Endothelial cell of umbilical vein (primary cell): ENCODE measurements around the gene MITF. TPM values are rescaled to one million over a fixed set of nuclear protein-coding genes. Genes with fewer than 3 reads are reported as not detected.

Experiments used
- BruUV-seq: library from RNA; stranded (reverse); fragments of 400-500 nt; replicated peaks from 2 replicates; lab custom pipeline; 2021; lab: Mats Ljungman, UMichigan
- CTCF ChIA-PET: fragments of 300-600, 350-600 bp; sonication (Branson Sonifier 250); formaldehyde crosslinking; loops from one replicate; lab custom pipeline; 2021; ENCODE audit warnings: antibody characterized with exemption, inconsistent platforms; lab: Charles Lee
- POLR2A ChIA-PET: fragments of 300-600, 350-600 bp; sonication (Branson Sonifier 250); formaldehyde crosslinking; loops from one replicate; lab custom pipeline; 2021; ENCODE audit warnings: antibody characterized with exemption, inconsistent platforms; lab: Charles Lee
- DNase-seq: peaks from one replicate; pipeline ENCODE4 v3.0.0-alpha.2; 2011; ENCODE audit warnings: low read depth, low spot score
- FAIRE-seq: peaks from 2 replicates; lab custom pipeline; 2011; peaks lifted over from hg19 to GRCh38; lab: Jason Lieb, UNC
- H2AFZ ChIP-seq: 2 replicates; pipeline ENCODE4 v1.6.0; 2012; ENCODE audit warnings: low read depth, low read length, control low read depth, inconsistent platforms
- H3K27ac ChIP-seq: 2 replicates; pipeline ENCODE4 v1.5.1; 2011; ENCODE audit warnings: low read depth, mild to moderate bottlenecking, control low read depth, low read length, moderate library complexity; ENCODE audit not compliant: insufficient read depth
- H3K27me3 ChIP-seq, 2 experiments: 2 replicates each; pipeline versions ENCODE4 v1.6.0 to v1.6.1; 2011; ENCODE audit warnings: low read length in 2 of 2, mixed read lengths in 1 of 2; ENCODE audit not compliant: control insufficient read depth in 2 of 2, insufficient read depth in 2 of 2
- H3K36me3 ChIP-seq, 2 experiments: 2 replicates in 1 of 2; 3 replicates in 1 of 2; pipeline ENCODE4 v1.5.1; 2011; ENCODE audit warnings: low read length in 2 of 2, mild to moderate bottlenecking in 1 of 2, moderate library complexity in 1 of 2; ENCODE audit not compliant: control insufficient read depth in 2 of 2, insufficient read depth in 2 of 2; ENCODE audit errors: extremely low read depth in 1 of 2
- H3K4me1 ChIP-seq: 3 replicates; pipeline ENCODE4 v1.5.1; 2011; ENCODE audit warnings: mild to moderate bottlenecking, low read length; ENCODE audit not compliant: control insufficient read depth, insufficient read depth; ENCODE audit errors: extremely low read depth
- H3K4me2 ChIP-seq: 2 replicates; pipeline ENCODE4 v1.6.1; 2011; ENCODE audit warnings: low read length, control low read depth, mixed read lengths; ENCODE audit not compliant: insufficient read depth
- H3K4me3 ChIP-seq, 3 experiments: fragments of 200-600 bp in 1 of 3; sonication (generic), shearing (Covaris generic) in 1 of 3; replicated peaks in 1 of 3; 2 replicates each; pipeline ENCODE4 v1.5.1; 2011 to 2016; ENCODE audit warnings: control low read depth in 3 of 3, low read length in 3 of 3, mild to moderate bottlenecking in 2 of 3, inconsistent platforms in 1 of 3, low read depth in 1 of 3, moderate library complexity in 1 of 3; ENCODE audit not compliant: insufficient read depth in 1 of 3
- H3K79me2 ChIP-seq: 2 replicates; pipeline ENCODE4 v1.6.0; 2012; ENCODE audit warnings: low read length, inconsistent platforms; ENCODE audit not compliant: control insufficient read depth, insufficient read depth
- H3K9ac ChIP-seq: replicated peaks from 2 replicates; pipeline ENCODE3; 2011; ENCODE audit warnings: low read length, control low read depth; ENCODE audit not compliant: insufficient read depth; ENCODE audit errors: extremely low read depth
- H3K9me1 ChIP-seq: replicated peaks from 3 replicates; pipeline ENCODE4 v1.6.0; 2011; ENCODE audit warnings: mild to moderate bottlenecking, low read length; ENCODE audit not compliant: control insufficient read depth, insufficient read depth; ENCODE audit errors: extremely low read depth
- H3K9me3 ChIP-seq: replicated peaks from 2 replicates; pipeline ENCODE4 v1.5.1; 2012; ENCODE audit warnings: low read length, inconsistent platforms; ENCODE audit not compliant: control insufficient read depth, insufficient read depth
- H4K20me1 ChIP-seq: replicated peaks from 2 replicates; pipeline ENCODE3; 2011; ENCODE audit warnings: mild to moderate bottlenecking, low read length; ENCODE audit not compliant: control insufficient read depth, insufficient read depth; ENCODE audit errors: extremely low read depth
- EZH2 ChIP-seq: IDR thresholded peaks from 2 replicates; pipeline ENCODE4 v1.6.1; 2012; ENCODE audit warnings: borderline replicate concordance, low read depth, mild to moderate bottlenecking, moderate library complexity, low read length, inconsistent platforms; ENCODE audit not compliant: severe bottlenecking
- FOS ChIP-seq: IDR thresholded peaks from 2 replicates; pipeline ENCODE4 v1.6.1; 2011; ENCODE audit warnings: mild to moderate bottlenecking, low read length, moderate library complexity, borderline replicate concordance; ENCODE audit not compliant: insufficient read depth
- GATA2 ChIP-seq: IDR thresholded peaks from 2 replicates; pipeline ENCODE4 v1.7.0; 2011; ENCODE audit warnings: low read depth, mild to moderate bottlenecking, moderate library complexity, mixed read lengths, low read length; ENCODE audit not compliant: insufficient read length, insufficient read depth
- JUN ChIP-seq: IDR thresholded peaks from 2 replicates; pipeline ENCODE4 v1.6.1; 2011; ENCODE audit warnings: borderline replicate concordance, low read depth; ENCODE audit not compliant: insufficient read length, insufficient read depth
- POLR2AphosphoS5 ChIP-seq: IDR thresholded peaks from 2 replicates; pipeline ENCODE4 v1.6.1; 2012; ENCODE audit warnings: low read depth, mild to moderate bottlenecking, control low read depth, low read length, moderate library complexity; ENCODE audit not compliant: insufficient read depth
- dilution Hi-C: fragments of 300-500 bp; cut with MboI; formaldehyde crosslinking; loops from one replicate; pipeline ENCODE4 v1.15.0; 2019; ENCODE audit warnings: low sequenced_read_pairs; ENCODE audit not compliant: extremely low pct_ligation_motif_present
- intact Hi-C: fragments of 100-400 bp; cut with micrococcal nuclease; formaldehyde crosslinking; loops from one replicate; pipeline ENCODE4 v1.10.0; 2022
- polyA plus RNA-seq, 4 experiments: library from polyadenylated mRNA; depleted of rRNA in 3 of 4; stranded (reverse) in 3 of 4; unstranded in 1 of 4; fragments of >200 nt; gene quantifications; 2 replicates each; pipeline versions ENCODE4 v1.2.1 to v1.2.3, GENCODE V29; 2011 to 2012; ENCODE audit warnings: missing spikeins in 1 of 4
- total RNA-seq: library from RNA; stranded (reverse); gene quantifications from 2 replicates; pipeline ENCODE4 v1.2.3, GENCODE V29; 2021
- TF ChIP-seq, protein P1 (sequence below), 2 donors: IDR thresholded peaks; 1 replicate in 1 of 2; 2 replicates in 1 of 2; pipeline ENCODE4 v1.5.1; 2011; ENCODE audit warnings: low read length in 2 of 2, mild to moderate bottlenecking in 2 of 2, moderate library complexity in 2 of 2, control low read depth in 1 of 2, inconsistent platforms in 1 of 2, low read depth in 1 of 2; ENCODE audit not compliant: insufficient read depth in 1 of 2; ENCODE audit errors: extremely low read depth in 1 of 2
- TF ChIP-seq, protein P2 (sequence below): IDR thresholded peaks from 2 replicates; pipeline ENCODE4 v1.6.1; 2011; ENCODE audit not compliant: insufficient read depth, insufficient read length

MITF gene
- total and polyA plus RNA-seq, 2 donors (not counting 3 experiments of a cell fraction or from before 2014, with no cell fraction given), result 1.6 to 2.5 TPM

DNA sequence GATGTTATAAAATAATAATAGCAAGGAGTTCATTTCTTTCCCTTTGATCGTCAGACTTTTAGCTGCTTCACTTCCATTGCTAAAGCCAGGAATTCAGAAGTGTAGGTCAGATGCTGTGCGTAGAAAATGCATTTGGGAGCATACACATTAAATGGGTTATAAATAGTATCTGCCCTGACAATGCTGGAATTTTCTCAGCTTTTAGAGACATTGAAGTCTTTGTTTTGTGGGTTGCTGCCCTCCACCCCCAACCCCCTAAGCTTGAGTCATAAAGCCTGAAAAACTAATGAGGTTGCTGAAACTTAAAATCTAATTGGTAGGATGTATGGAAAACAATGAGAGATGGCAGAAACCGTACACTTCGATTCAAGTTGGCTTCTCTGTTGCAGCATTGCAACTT is 81.9 kb downstream of the MITF start:
- no peaks in the 10 kb centered on the region for H3K4me1 ChIP-seq
- no peaks in the 10 kb centered on the region for H3K9me3 ChIP-seq
- POLR2A ChIA-PET, result no interaction called here
- H3K4me3 ChIP-seq, result no peak overlapping the region
- no peak overlapping the region for H3K27ac ChIP-seq
- CTCF ChIA-PET, result no interaction called here
- H3K4me2 ChIP-seq, result no peak overlapping the region
- TF ChIP-seq JUN, result no peak
- no peak for TF ChIP-seq EZH2
- TF ChIP-seq, protein P1, sequence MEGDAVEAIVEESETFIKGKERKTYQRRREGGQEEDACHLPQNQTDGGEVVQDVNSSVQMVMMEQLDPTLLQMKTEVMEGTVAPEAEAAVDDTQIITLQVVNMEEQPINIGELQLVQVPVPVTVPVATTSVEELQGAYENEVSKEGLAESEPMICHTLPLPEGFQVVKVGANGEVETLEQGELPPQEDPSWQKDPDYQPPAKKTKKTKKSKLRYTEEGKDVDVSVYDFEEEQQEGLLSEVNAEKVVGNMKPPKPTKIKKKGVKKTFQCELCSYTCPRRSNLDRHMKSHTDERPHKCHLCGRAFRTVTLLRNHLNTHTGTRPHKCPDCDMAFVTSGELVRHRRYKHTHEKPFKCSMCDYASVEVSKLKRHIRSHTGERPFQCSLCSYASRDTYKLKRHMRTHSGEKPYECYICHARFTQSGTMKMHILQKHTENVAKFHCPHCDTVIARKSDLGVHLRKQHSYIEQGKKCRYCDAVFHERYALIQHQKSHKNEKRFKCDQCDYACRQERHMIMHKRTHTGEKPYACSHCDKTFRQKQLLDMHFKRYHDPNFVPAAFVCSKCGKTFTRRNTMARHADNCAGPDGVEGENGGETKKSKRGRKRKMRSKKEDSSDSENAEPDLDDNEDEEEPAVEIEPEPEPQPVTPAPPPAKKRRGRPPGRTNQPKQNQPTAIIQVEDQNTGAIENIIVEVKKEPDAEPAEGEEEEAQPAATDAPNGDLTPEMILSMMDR (IDR thresholded peaks at IDR 0.05; ENCODE audit: extremely low read depth in 1 of 2, insufficient read depth in 1 of 2, low read depth in 1 of 2, low read length in 2 of 2), result no peak
- dilution Hi-C loops, result no loop called here
- no peak overlapping the region for H3K9ac ChIP-seq
- no peaks in the 10 kb centered on the region for H3K27me3 ChIP-seq
- no peaks in the 10 kb centered on the region for H3K36me3 ChIP-seq
- no peak overlapping the region for H2AFZ ChIP-seq
- intact Hi-C loops, result no loop called here
- H3K9me1 ChIP-seq, result no peaks in the 10 kb centered on the region
- H3K79me2 ChIP-seq, result no peaks in the 10 kb centered on the region
- FAIRE-seq (no peak), DNase-seq (no peak)
- no TSS peak for BruUV-seq
- H4K20me1 ChIP-seq, result no peaks in the 10 kb centered on the region

DNA sequence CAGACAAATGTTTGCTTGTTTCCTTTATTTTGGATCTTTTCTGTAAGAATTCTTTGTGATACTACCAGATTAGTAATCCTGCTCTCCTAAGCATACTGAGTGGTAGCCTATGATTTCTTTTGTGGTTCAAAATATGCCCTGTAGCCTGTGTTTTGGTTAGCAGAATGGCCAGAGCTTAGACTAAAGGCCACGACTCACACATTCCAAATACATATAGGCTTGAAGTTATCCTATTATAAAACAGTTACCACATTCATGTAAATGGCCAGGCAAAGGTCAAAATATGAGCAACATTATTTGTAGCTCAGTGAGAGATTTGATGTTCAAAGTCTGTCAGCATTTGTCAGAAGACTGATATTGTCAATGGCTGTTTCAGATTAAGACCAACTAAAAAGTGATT is 84.5 kb downstream of the MITF start:
- BruUV-seq, result no TSS peak
- FAIRE-seq (no peak), DNase-seq (no peak)
- H3K27ac ChIP-seq, result no peak overlapping the region
- no peaks in the 10 kb centered on the region for H3K27me3 ChIP-seq
- H2AFZ ChIP-seq, result no peak overlapping the region
- CTCF ChIA-PET, result interaction anchor here (1.0 kb wide), 1 partner anchor 133 kb away, joined by 5 read pairs; no protein-coding TSS in a partner anchor
- H3K9me1 ChIP-seq, result no peaks in the 10 kb centered on the region
- H3K9ac ChIP-seq, result no peak overlapping the region
- H3K4me3 ChIP-seq, result no peak overlapping the region
- no peaks in the 10 kb centered on the region for H3K9me3 ChIP-seq
- no peak overlapping the region for H3K4me2 ChIP-seq
- intact Hi-C loops, result no loop called here
- no peaks in the 10 kb centered on the region for H3K4me1 ChIP-seq
- TF ChIP-seq GATA2 (no peak), EZH2 (no peak), POLR2AphosphoS5 (no peak), JUN (no peak), FOS (no peak)
- TF ChIP-seq, protein P1 (IDR thresholded peaks at IDR 0.05; ENCODE audit: extremely low read depth in 1 of 2, insufficient read depth in 1 of 2, low read depth in 1 of 2, low read length in 2 of 2), result no peak
- TF ChIP-seq, protein P2, sequence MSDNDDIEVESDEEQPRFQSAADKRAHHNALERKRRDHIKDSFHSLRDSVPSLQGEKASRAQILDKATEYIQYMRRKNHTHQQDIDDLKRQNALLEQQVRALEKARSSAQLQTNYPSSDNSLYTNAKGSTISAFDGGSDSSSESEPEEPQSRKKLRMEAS, result no peak
- POLR2A ChIA-PET, result no interaction called here
- no peaks in the 10 kb centered on the region for H3K36me3 ChIP-seq
- H3K79me2 ChIP-seq, result no peaks in the 10 kb centered on the region
- H4K20me1 ChIP-seq, result no peaks in the 10 kb centered on the region
- dilution Hi-C loops, result no loop called here
